GM11168 (cell line): Measurements from ENCODE around the gene TRIML2.

ENCODE experiments used
- in situ Hi-C: fragments of 300-500 bp; cut with MboI; formaldehyde crosslinking; loops from one replicate; pipeline ENCODE4 v1.12.0; 2022; ENCODE audit warnings: low sequenced_read_pairs; ENCODE audit not compliant: unreplicated experiment

TRIML2 gene

GRCh38 chr4:188109157-188109755 is at the start of gene TRIML2:
TSS of gene TRIML2 (minus strand) at chr4:188109603. CDS start at chr4:188105368, 4,235 bp downstream.
- in situ Hi-C loops = no loop called here

- in situ Hi-C loops = no loop called here
These were observed 48.9 kb upstream of the TRIML2 start for GRCh38 chr4:188158336-188158735.

- in situ Hi-C loops = no loop called here
These were observed 45.4 kb upstream of the TRIML2 start for GRCh38 chr4:188154668-188155405.

GRCh38 chr4:188147776-188148175 is 38.4 kb upstream of the TRIML2 start:
- in situ Hi-C loops = no loop called here

- in situ Hi-C loops = no loop called here
These were observed 37.8 kb upstream of the TRIML2 start for GRCh38 chr4:188147176-188147575.

- in situ Hi-C loops = no loop called here
These were observed 37.2 kb upstream of the TRIML2 start for GRCh38 chr4:188146618-188147017.

GRCh38 chr4:188145601-188146000 is 36.2 kb upstream of the TRIML2 start:
- in situ Hi-C loops = no loop called here

GRCh38 chr4:188143731-188144130 is 34.3 kb upstream of the TRIML2 start:
- in situ Hi-C loops = no loop called here

GRCh38 chr4:188139671-188140070 is 30.3 kb upstream of the TRIML2 start:
- in situ Hi-C loops = no loop called here

- in situ Hi-C loops = no loop called here
These were observed 29.7 kb upstream of the TRIML2 start, which contains the start of gene TRIML1 for GRCh38 chr4:188139141-188139540. TSS of gene TRIML1 (plus strand) at chr4:188139441. CDS start at chr4:188139559, 118 bp downstream.

- in situ Hi-C loops = no loop called here
These were observed 28.8 kb upstream of the TRIML2 start for GRCh38 chr4:188138227-188138626.

- in situ Hi-C loops = no loop called here
These were observed 22.8 kb upstream of the TRIML2 start for GRCh38 chr4:188132232-188132631.

GRCh38 chr4:188130355-188130754 is 21.0 kb upstream of the TRIML2 start:
- in situ Hi-C loops = no loop called here

- in situ Hi-C loops = no loop called here
These were observed 17.9 kb upstream of the TRIML2 start for GRCh38 chr4:188127214-188127874.

- in situ Hi-C loops = no loop called here
These were observed 12.1 kb upstream of the TRIML2 start for GRCh38 chr4:188121530-188121929.

GRCh38 chr4:188117631-188118324 is 8.4 kb upstream of the TRIML2 start:
- in situ Hi-C loops = no loop called here

GRCh38 chr4:188113156-188113555 is 3.8 kb upstream of the TRIML2 start:
- in situ Hi-C loops = no loop called here

GRCh38 chr4:188111955-188112354 is 2.6 kb upstream of the TRIML2 start:
- in situ Hi-C loops = no loop called here

GRCh38 chr4:188110741-188111471 is 1.5 kb upstream of the TRIML2 start:
- in situ Hi-C loops = no loop called here

- in situ Hi-C loops = no loop called here
These were observed 633 bp upstream of the TRIML2 start for GRCh38 chr4:188110036-188110435.
